Keratinocyte (primary cell): ENCODE data around the gene KCNF1.

Source experiments
- CTCF ChIP-seq, 3 experiments: IDR thresholded peaks in 1 of 3; conservative IDR thresholded peaks in 1 of 3; optimal IDR thresholded peaks in 1 of 3; 2 replicates in 2 of 3; 3 replicates in 1 of 3; pipeline versions ENCODE3 to v1.5.1; 2011; ENCODE audit warnings: low read length in 3 of 3, mild to moderate bottlenecking in 3 of 3, moderate library complexity in 2 of 3, control low read depth in 1 of 3, inconsistent platforms in 1 of 3; ENCODE audit not compliant: insufficient read depth in 2 of 3; ENCODE audit errors: extremely low read depth in 1 of 3
- EZH2 ChIP-seq: IDR thresholded peaks from one replicate; pipeline ENCODE4 v1.6.1; 2012; ENCODE audit warnings: inconsistent platforms, mild to moderate bottlenecking, low read length, moderate library complexity

DNA sequence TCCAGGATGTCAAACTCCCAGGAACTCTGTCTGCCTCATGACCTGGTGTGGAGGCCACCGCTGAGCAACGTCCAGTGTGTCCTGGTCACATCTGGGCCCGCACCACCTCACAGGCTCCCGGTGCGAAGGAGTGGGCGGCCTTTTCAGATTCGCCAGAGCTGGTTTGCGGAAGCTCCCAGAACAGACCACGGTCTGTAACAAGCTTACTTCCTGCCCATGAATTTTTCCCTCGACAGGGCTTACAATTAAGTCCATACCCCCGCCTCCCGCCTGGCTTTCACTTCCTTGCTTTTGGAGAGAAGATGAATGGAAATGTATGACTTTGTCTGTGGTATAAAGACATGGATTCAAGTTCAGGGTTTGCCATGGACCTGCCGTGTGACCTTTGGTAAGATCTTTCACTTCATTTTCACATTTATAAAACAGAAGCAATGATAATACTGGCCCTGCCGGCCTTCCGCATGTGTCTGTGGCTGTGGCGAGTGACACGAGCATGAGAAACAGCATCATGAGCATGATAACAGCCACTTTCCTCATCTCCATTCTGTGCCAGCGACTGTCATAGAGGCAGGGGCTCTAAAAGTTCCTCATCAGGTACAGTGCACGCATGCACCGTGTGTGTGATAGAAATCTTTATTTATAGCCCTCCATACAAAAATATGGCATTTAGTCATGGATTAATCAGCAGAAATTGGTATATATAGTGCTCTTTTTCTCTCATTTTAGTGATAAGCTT lies 31.0 kb upstream of the KCNF1 start:
- TF ChIP-seq CTCF (optimal IDR thresholded peaks at IDR 0.05 in 1 of 3, IDR thresholded peaks at IDR 0.05 in 1 of 3, conservative IDR thresholded peaks at IDR 0.05 in 1 of 3; ENCODE audit: extremely low read depth in 1 of 3, insufficient read depth in 2 of 3, low read length in 3 of 3), result no peak
- TF ChIP-seq EZH2, result no peak
